Non-pigmented ciliary epithelial cell (primary cell): Measurements from ENCODE around the gene LANCL2.
A peak's percentile ranks its signal among the peaks of the same experiment; 100 is the strongest.
"Not testable (repeated sequence)": the region's sequence is repeated elsewhere in the genome, so short reads cannot be mapped to it uniquely, and the experiment has no call there.

Source experiments
- DNase-seq: peaks from one replicate; pipeline ENCODE4 v3.0.0-alpha.2; 2010; ENCODE audit warnings: low read depth

Gene LANCL2

DNA sequence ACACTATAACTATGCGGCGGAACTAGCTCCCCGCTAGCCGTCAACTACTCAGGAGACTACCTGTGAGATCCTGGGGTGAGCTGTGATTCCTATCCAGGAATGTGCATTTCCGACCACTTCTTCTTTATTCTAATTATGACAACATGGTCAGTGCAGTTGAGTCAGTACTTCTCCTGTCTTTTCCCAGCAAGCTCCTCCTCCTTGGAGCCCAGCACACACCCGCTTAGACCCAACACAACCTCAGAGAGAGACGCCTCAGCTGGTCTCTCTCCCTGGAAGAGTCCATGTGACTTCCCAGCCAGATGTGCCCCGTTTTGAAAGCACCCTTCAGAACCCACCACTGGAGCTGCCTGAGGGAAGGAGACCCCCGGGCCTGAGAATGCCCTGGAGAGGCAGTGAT lies 106.5 kb downstream of the LANCL2 start:
- not testable (repeated sequence) for DNase-seq

DNA sequence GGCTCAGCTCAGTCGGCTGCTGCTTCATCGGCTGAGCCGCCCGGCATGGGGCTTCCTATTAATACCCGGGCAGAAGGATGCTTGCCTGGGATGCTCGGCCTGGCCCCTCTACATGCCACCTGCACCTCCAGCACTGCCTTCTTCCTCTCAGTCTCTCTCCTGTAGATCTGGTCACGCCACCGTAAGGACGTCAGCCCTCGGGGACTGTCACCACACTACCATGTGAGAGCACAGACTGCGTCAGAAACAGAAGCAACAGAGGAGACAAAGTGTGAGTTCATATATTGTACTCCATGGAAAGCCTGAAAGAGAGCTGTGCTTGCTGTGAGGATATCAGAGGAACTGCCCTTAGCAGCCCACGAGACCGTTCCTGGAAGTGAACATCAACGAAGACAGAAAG lies 107.3 kb downstream of the LANCL2 start:
- not testable (repeated sequence) for DNase-seq

DNA sequence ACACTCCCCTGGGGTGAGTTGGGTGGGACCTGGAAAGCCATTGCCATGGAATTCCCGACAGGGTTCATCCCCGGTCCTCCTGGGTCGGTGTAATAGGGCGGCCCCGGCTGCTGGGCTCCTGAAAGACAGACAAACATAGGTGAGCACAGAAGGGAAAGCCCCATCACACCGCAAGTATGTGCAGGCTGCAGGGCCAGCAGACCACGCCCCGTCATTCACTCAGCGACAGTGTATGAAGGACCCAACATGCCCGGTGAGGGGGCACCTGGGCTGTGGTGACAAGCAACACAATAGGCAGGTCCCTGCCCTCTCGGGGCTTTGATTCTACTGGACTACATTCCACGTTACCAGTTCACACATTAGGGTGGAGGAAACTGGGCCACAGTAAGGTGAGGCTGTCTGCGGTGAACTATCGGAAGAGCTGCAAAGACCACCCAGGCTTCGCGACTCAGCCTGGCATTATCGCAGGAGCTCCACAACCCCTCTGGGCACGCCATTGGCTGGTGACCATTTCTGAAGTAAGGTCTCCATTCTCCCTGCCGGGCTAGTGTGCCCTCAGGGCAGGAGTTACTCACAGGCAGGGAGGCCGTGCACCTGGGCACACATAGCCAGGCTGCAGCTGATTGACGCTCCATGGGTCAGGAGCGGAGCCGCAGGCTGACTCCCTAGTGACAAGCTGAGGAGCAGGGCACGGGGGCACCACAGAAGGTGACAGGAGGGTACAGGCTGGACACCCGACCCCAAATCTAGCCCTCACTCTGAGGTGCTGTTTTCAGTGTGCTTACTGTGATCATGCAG lies 108.0 kb downstream of the LANCL2 start:
- no peak for DNase-seq

DNA sequence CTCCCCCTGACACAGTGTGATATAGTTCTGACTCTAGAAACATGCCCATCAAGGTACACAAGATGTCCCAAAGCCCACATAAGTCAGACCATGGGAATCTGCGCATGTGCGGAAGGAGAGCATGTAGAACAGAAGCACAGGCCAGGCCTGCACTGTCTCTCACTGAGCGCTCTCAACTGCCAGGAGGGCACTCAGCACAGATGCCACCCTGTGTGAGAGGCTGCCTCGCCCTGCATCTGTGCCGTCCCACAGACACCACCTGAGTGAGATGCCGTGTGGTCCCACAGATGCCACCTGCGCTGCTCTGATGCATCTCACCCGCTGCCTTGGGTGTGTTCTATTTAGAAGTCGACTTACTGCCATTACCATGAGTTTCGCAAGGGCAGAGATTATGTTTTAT lies 108.8 kb downstream of the LANCL2 start:
- DNase-seq: no peak

GRCh38 chr7:55474944-55475854 lies 110.1 kb downstream of the LANCL2 start:
- no peak for DNase-seq

- DNase-seq: peak; percentile 24
These were observed 111.0 kb downstream of the LANCL2 start for GRCh38 chr7:55475855-55476803.

DNA sequence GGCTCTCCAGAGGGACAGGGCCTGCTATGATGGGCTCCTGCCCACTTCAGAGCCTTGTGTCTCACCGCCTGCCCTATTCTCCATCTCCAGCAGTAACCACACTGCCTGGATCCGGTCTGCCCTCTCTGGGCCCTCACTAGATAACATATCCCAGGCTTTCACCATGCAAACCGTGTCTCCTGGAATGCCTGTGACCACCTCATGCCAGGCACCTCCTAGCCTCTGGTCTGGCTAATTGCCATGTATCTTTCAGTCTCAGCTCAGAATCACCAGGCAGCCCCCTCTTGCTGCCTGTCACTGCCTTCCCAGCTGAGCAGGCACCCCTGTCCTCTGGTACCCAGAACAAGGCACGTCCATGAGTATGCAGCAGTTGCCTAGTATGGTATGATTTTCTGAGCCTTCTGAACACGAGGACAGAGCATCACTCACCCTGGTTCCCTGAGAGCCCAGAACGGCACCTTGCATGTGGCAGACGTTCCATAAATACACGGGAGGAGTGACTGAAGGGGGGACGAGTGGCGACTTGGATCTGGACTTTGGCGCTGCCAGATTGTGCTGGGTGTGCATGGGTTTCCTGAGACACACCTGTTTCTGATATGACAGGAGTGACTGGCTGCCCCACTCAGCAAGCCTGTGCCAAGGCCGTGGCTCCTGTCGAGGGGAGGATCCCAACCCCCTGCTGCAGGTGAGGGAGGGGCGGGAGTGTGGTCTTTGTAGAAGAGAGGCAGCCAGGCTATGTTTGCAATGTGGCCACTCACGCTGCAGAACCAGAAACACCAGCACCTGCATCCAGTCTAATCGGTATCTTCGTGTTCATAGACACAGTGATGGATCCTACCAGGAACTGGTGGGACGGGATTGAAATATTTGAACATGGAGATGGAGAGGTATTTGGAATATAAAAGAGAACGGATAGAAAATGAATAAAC lies 112.0 kb downstream of the LANCL2 start:
- no peak for DNase-seq

- DNase-seq: peak; percentile 78
These were observed 112.7 kb downstream of the LANCL2 start for GRCh38 chr7:55477781-55478374.

DNA sequence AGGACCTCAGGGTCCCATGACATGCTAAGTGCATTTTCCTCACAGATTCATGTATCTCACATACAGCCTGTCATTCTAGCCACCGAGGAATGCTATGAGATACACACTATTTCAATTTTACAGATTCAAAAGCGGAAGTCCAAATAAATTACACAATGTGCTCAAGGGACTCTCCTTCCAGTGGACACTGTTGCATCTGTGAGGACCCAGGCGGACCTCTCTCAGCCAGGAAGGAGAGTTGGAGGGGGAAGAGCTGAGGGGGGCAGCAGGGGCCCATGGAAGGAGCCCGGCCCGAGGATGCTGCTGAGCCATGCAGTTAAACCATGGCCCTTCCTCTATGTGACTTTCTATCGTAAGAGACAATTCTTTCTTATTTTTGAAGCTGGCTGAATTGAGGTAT lies 113.6 kb downstream of the LANCL2 start:
- no peak for DNase-seq

DNA sequence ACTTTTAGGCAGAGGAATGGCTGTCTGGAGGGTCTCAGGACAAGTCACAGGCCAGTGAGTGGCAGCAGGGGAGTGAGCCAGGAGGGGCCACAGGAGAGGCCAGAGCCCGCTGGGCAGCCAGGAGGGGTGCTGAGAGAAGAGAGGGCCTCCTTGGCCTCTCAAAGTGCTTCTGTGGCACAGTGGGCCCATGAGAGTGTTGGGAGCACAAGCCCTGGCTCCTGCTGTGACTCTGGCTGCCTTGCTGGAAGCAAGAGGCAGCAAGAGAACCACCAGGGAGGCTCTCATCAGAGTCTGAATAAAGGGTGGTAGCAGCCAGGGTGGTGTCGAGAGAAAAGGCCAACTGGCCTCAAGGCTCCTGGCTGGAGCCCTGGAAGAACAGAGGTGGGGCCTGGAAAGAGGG lies 116.0 kb downstream of the LANCL2 start:
- no peak for DNase-seq

- no peak for DNase-seq
These were observed 117.9 kb downstream of the LANCL2 start for GRCh38 chr7:55483046-55483445.
